Measurements from ENCODE around the gene RPS3. TPM values are rescaled to one million over a fixed set of nuclear protein-coding genes. Genes with fewer than 3 reads are reported as not detected.

The RPS3 gene
- total and polyA plus RNA-seq, 2 experiments from 2014 or later = 1,094 to 1,201 TPM

GRCh38 chr11:75439026-75439425 lies 39.7 kb downstream of the RPS3 start:
- H3K27me3 ChIP-seq = no peaks in the 10 kb centered on the region
- H3K4me3 ChIP-seq = no peak overlapping the region
- H3K9me2 ChIP-seq (replicated peaks; ENCODE audit: insufficient read depth) = no peaks in the 10 kb centered on the region
- H3K36me3 ChIP-seq (replicated peaks; ENCODE audit: insufficient read depth, low read depth) = no peaks in the 10 kb centered on the region
- DNase-seq (ENCODE audit: low spot score) = no peak
- no peak overlapping the region for H2AFZ ChIP-seq
- 74% methylated on average over 13 of the region's 14 CpGs for WGBS (ENCODE audit: low lambda C conversion rate, missing lambda C conversion rate)
- H4K20me1 ChIP-seq (ENCODE audit: insufficient read depth, poor library complexity, severe bottlenecking) = no peaks in the 10 kb centered on the region
- no peak overlapping the region for H3K27ac ChIP-seq
- H3K4me1 ChIP-seq (ENCODE audit: insufficient read depth) = no peaks in the 10 kb centered on the region
- H3K79me2 ChIP-seq = no peaks in the 10 kb centered on the region
- no peak overlapping the region for H3K4me2 ChIP-seq
- H3K9me3 ChIP-seq (ENCODE audit: low read depth) = no peaks in the 10 kb centered on the region
- TF ChIP-seq CTCF (IDR thresholded peaks at IDR 0.05; ENCODE audit: poor library complexity) (no peak), EZH2 (IDR thresholded peaks at IDR 0.05; ENCODE audit: borderline replicate concordance) (no peak), EZH2phosphoT487 (IDR thresholded peaks at IDR 0.05; ENCODE audit: low read depth, severe bottlenecking, unreplicated experiment) (no peak)

- no peak for TF ChIP-seq EZH2phosphoT487 (IDR thresholded peaks at IDR 0.05; ENCODE audit: low read depth, severe bottlenecking, unreplicated experiment)
- TF ChIP-seq CTCF (IDR thresholded peaks at IDR 0.05; ENCODE audit: poor library complexity) = no peak
- no peak for TF ChIP-seq EZH2 (IDR thresholded peaks at IDR 0.05; ENCODE audit: borderline replicate concordance)
- H3K4me1 ChIP-seq (ENCODE audit: insufficient read depth) = no peaks in the 10 kb centered on the region
- WGBS (ENCODE audit: low lambda C conversion rate, missing lambda C conversion rate) = 83% methylated on average over 12 of the region's 13 CpGs
- no peaks in the 10 kb centered on the region for H3K36me3 ChIP-seq (replicated peaks; ENCODE audit: insufficient read depth, low read depth)
- no peaks in the 10 kb centered on the region for H3K79me2 ChIP-seq
- H4K20me1 ChIP-seq (ENCODE audit: insufficient read depth, poor library complexity, severe bottlenecking) = no peaks in the 10 kb centered on the region
- no peak overlapping the region for H3K4me2 ChIP-seq
- H3K4me3 ChIP-seq = no peak overlapping the region
- H2AFZ ChIP-seq = no peak overlapping the region
- no peaks in the 10 kb centered on the region for H3K27me3 ChIP-seq
- no peaks in the 10 kb centered on the region for H3K9me2 ChIP-seq (replicated peaks; ENCODE audit: insufficient read depth)
- H3K27ac ChIP-seq = no peak overlapping the region
- DNase-seq (ENCODE audit: low spot score) = no peak
- no peaks in the 10 kb centered on the region for H3K9me3 ChIP-seq (ENCODE audit: low read depth)
Measured at GRCh38 chr11:75439495-75440120, 40.3 kb downstream of the RPS3 start.

- Histone ChIP-seq H3K27ac (no peak overlapping the region), H3K4me2 (no peak overlapping the region), H3K27me3 (no peaks in the 10 kb centered on the region), H3K4me1 (ENCODE audit: insufficient read depth) (no peaks in the 10 kb centered on the region), H2AFZ (no peak overlapping the region), H3K9me2 (replicated peaks; ENCODE audit: insufficient read depth) (no peaks in the 10 kb centered on the region), H3K4me3 (no peak overlapping the region), H3K79me2 (no peaks in the 10 kb centered on the region), H3K36me3 (replicated peaks; ENCODE audit: insufficient read depth, low read depth) (no peaks in the 10 kb centered on the region), H3K9me3 (ENCODE audit: low read depth) (no peaks in the 10 kb centered on the region), H4K20me1 (ENCODE audit: insufficient read depth, poor library complexity, severe bottlenecking) (no peaks in the 10 kb centered on the region)
- TF ChIP-seq EZH2 (IDR thresholded peaks at IDR 0.05; ENCODE audit: borderline replicate concordance) (no peak), CTCF (IDR thresholded peaks at IDR 0.05; ENCODE audit: poor library complexity) (no peak), EZH2phosphoT487 (IDR thresholded peaks at IDR 0.05; ENCODE audit: low read depth, severe bottlenecking, unreplicated experiment) (no peak)
- DNase-seq (ENCODE audit: low spot score) = no peak
- 87% methylated on average over 23 of the region's 27 CpGs for WGBS (ENCODE audit: low lambda C conversion rate, missing lambda C conversion rate)
Measured at GRCh38 chr11:75440960-75441803, 41.9 kb downstream of the RPS3 start.

Data from hepatocyte (in vitro differentiated cells).